ENCODE measurements around the gene KCNH2.

Gene KCNH2

DNA sequence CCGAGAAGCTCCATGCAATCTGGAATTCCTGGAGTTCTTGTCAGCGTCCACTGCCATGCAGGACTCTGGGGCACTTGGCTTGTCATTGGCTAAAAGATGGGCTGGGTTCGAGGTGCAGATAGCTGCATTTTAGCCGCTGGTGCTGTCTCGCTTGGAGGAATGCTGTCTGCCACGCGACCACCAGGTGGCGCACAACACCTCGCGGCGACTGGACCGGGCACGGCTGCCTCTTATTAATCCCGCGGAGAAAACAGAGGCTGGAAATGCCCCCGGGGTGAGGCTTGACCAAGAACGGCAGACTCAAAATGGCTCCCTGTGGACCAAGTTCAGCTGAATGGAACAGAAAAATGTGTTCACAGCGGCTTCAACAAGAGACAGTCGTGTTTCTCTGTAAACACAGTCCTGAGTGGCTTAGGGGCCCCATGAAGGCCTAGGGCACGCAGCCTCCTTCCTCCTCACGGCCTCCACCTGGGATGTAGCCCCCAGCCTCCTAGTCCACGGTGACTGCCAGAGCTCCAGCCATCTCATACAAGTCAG lies 79.6 kb downstream of the KCNH2 start:
- DNase-seq: peak; percentile 16

DNA sequence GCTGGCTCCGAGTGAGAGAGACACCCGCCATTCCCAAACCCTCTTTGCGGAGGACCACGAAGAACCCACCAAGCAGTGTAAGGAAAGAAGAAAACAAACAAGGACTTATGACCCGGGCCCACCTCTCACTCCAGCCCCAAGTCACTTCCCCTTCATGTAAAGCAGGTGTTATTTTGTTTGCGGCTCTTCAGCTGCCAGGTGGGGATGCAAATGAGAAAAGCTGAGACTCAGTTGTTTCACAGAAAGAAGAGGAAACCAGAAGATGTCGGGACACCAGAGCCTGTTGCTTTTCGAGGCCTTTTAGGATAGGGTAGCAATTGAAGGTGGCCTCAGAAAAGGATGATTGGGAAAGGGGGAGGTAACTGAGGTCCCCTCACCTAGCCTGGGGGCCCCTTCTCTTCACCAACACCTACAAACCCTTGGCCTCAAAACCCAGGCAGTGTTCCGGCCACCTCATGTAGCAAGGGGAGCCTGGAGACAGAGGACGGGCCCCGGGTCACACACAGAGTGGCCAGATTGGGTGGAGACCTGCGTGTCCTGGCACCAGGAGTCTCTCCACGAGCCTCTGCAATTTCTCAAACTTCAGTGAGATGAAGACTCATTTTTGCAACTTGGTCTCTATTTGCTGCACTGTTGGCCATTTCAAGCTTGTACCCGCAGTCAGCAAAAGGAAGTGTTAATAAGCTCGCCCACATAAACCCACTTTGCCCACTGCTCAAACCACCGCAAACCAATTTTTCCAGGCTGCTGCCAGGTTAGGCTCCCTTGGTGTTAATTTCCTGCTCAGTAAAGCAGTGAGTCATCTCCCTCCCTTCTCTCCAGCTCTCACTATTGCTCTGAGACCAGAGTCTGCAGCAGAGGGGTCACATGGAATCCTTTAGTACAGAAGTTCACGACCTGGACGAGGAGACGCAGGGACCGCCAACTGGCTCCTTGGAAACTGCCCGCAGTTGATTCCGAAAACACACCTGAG lies 80.3 kb downstream of the KCNH2 start:
- DNase-seq: no peak

DNA sequence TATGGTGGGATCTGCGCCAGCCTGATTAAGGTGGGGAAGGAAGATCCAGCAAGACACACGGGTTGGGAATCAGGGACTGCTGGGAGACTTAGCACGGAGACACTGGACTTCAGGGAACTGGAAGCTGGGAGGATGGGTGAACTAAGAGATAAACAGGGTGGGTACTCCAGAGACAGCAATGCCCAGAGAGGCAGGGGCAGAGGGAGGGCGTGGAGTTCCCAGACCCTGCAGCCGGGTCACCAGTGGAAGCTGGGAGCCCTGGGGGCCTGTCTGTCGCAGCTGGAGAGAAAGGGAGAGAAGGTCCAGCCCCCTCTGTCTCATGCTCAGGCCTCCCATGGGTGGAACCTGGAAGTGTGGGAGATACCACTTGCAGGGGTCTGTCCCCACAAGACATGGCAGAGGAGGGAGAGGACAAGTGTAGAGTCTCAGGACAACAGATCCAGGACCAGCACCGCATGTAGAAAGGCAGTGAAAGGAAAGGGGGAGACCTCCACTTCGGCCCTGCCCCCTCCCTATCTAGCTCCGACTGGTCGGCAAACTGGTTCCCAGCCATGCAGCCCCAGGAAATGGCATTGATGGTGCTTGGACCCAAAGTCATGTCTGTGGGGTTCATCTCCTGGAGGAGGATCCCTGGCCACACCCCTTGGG lies 81.4 kb downstream of the KCNH2 start:
- no peak for DNase-seq

DNA sequence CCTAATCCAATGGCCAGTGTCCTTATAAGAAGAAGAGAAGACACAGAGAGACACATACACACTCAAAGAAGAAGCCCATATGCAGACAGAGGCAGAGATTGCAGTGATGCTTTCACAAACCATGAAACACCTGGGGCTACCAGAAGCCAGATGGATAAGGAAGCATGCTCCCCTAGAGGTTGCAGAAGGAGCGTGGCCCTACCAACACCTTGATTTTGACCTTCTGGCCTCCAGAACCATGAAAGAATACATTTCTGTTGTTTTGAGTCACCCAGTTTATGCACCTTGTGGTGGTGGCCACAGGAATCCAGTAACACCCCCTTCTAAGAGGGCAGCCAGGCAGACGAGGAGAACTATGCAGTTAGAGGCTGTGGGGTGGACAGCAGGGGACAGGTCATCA lies 82.3 kb downstream of the KCNH2 start:
- no peak for DNase-seq

Measured in NCI-H510A treated with DMSO at 0.1 percent for 48 hours (cell line).